ENCODE data around the gene ZNF563. TPM values are rescaled to one million over a fixed set of nuclear protein-coding genes. Genes with fewer than 3 reads are reported as not detected.

The ZNF563 gene
- total RNA-seq, 1 experiment from 2014 or later: 0.91 TPM

GRCh38 chr19:12294249-12295158 lies 38.9 kb downstream of the ZNF563 start, which contains the start of gene ZNF44:
Gene ZNF44 (minus strand): TSS chr19:12294883. CDS start chr19:12294694, 189 bp downstream.
- peak; percentile 95 for DNase-seq (ENCODE audit: low read depth)

GRCh38 chr19:12293777-12294248 lies 39.6 kb downstream of the ZNF563 start:
- peak; percentile 73 for DNase-seq (ENCODE audit: low read depth)

GRCh38 chr19:12289790-12290065 lies 43.7 kb downstream of the ZNF563 start:
- no peak for DNase-seq (ENCODE audit: low read depth)

- DNase-seq (ENCODE audit: low read depth): no peak
These were observed 45.4 kb downstream of the ZNF563 start for GRCh38 chr19:12287958-12288500.

- no peak for DNase-seq (ENCODE audit: low read depth)
These were observed 48.8 kb downstream of the ZNF563 start for GRCh38 chr19:12284631-12285030.

- no peak for DNase-seq (ENCODE audit: low read depth)
These were observed 49.2 kb downstream of the ZNF563 start for GRCh38 chr19:12284226-12284625.

GRCh38 chr19:12278713-12279112 lies 54.7 kb downstream of the ZNF563 start:
- no peak for DNase-seq (ENCODE audit: low read depth)

- no peak for DNase-seq (ENCODE audit: low read depth)
These were observed 60.2 kb downstream of the ZNF563 start for GRCh38 chr19:12272980-12273901.

GRCh38 chr19:12272386-12272785 lies 61.0 kb downstream of the ZNF563 start:
- no peak for DNase-seq (ENCODE audit: low read depth)

GRCh38 chr19:12270854-12271253 lies 62.6 kb downstream of the ZNF563 start:
- DNase-seq (ENCODE audit: low read depth): no peak

Other genes starting within 250 kb of the ZNF563 start
- 2.6 and 3.3 TPM in 2 replicates for gene ZNF20, start 193.3 kb downstream of the ZNF563 start, total RNA-seq (2014; rRNA removed; shearing (Covaris generic))
- gene ZNF625, start 176.9 kb downstream of the ZNF563 start, total RNA-seq (2014; rRNA removed; shearing (Covaris generic)): 6.3 and 14.0 TPM in 2 replicates
- 3.9 and 5.0 TPM in 2 replicates for gene ZNF136, start 170.5 kb downstream of the ZNF563 start, total RNA-seq (2014; rRNA removed; shearing (Covaris generic))
- 5.8 and 8.4 TPM in 2 replicates for gene ZNF44, start 38.8 kb downstream of the ZNF563 start, total RNA-seq (2014; rRNA removed; shearing (Covaris generic))
- 0.63 and 1.2 TPM in 2 replicates for gene ZNF442, start 32.0 kb upstream of the ZNF563 start, total RNA-seq (2014; rRNA removed; shearing (Covaris generic))
- gene ZNF799, start 67.6 kb upstream of the ZNF563 start, total RNA-seq (2014; rRNA removed; shearing (Covaris generic)): 1.9 and 2.0 TPM in 2 replicates
- gene ZNF443, start 107.4 kb upstream of the ZNF563 start, total RNA-seq (2014; rRNA removed; shearing (Covaris generic)): 4.5 and 5.2 TPM in 2 replicates
- 0.27 and 0.80 TPM in 2 replicates for gene ZNF709, start 151.2 kb upstream of the ZNF563 start, total RNA-seq (2014; rRNA removed; shearing (Covaris generic))
- 3.1 and 6.5 TPM in 2 replicates for gene ZNF564, start 217.8 kb upstream of the ZNF563 start, total RNA-seq (2014; rRNA removed; shearing (Covaris generic))

All from Daoy (cell line).